NCI-H460 (cell line): ENCODE results near the gene PDHB. TPM values are rescaled to one million over a fixed set of nuclear protein-coding genes. Genes with fewer than 3 reads are reported as not detected.

ENCODE experiments used
- DNase-seq: peaks from one replicate; pipeline ENCODE4 v3.0.0-alpha.2; 2016; ENCODE audit warnings: low read depth; ENCODE audit errors: extremely low read depth
- polyA plus RNA-seq: library from polyadenylated mRNA; depleted of rRNA; stranded (reverse); fragments of >200 nt; gene quantifications from 2 replicates; pipeline ENCODE4 v1.2.3, GENCODE V29; 2014; cell fraction: nucleus; rRNA removed
- total RNA-seq: library from RNA; depleted of rRNA; stranded (reverse); fragments of >200 nt; shearing (Covaris generic); gene quantifications from 2 replicates; pipeline ENCODE4 v1.2.3, GENCODE V29; 2014; rRNA removed

PDHB gene
- total RNA-seq = 64.1 and 73.9 TPM in 2 replicates
- 85.9 and 110 TPM in 2 replicates for polyA plus RNA-seq

GRCh38 chr3:58433400-58434167, at the start of gene PDHB:
Gene PDHB (minus strand): TSS chr3:58433832. CDS start chr3:58433809, 23 bp downstream.
- DNase-seq = peak; percentile 72

GRCh38 chr3:58482917-58483636, 49.4 kb upstream of the PDHB start:
- no peak for DNase-seq

DNA sequence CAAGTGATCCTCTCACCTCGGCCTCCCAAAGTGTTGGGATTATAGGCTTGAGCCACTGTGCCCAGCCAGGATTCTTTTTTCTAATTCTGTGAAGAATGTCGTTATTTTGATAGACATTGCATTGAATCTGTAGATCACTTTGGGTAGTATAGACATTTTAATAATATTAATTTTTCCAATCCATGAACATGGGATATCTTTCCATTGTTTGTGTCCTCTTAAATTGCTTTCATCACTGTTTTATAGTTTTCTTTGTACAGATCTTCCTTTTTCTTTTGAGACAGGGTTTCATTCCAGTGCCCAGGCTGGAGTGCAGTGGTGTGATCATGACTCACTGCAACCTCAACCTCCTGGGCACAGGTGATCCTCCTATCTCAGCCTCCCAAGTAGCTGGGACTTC, 46.7 kb upstream of the PDHB start:
- no peak for DNase-seq

DNA sequence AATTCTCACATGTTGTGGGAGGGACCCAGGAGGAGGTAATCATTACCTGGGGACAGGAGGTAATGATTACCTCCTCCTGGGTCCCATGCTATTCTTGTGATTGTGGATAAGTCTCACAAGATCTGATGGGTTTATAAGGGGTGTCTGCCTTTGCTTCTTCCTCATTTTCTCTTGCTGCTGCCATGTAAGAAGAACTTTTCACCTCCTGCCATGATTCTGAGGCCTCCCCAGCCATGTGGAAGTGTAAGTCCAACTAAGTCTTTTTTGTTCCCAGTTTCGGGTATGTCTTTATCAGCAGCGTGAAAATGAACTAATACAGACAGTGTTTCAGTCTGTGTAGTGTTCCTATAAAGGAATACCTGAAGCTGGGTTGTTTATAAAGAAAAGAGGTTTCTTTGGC, 45.1 kb upstream of the PDHB start:
- DNase-seq = no peak

- no peak for DNase-seq
Measured at GRCh38 chr3:58474967-58475578, 41.4 kb upstream of the PDHB start.

- DNase-seq = no peak
Measured at GRCh38 chr3:58474348-58474911, 40.8 kb upstream of the PDHB start.

DNA sequence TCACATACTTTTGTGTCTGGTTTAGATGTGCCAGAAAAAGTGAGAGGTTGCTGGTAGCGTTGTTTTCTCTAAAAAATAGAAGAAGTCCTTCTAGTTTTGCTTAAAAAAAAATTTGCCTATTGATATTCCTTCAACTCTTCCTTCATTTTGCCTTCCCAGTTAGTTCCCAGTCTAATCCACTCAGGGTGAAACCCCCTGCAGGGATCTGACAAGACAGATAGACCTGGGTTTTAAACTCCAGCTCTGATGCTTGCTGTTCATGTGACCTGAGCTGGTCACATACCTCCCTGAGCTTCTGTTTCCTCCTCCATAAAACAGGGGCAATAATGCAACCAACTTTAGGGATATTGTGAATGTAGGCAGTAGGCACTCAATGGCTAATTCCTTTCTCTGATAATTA, 39.6 kb upstream of the PDHB start:
- DNase-seq = no peak

GRCh38 chr3:58471025-58471887, 37.6 kb upstream of the PDHB start:
- peak; percentile 89 for DNase-seq

GRCh38 chr3:58470363-58471024, 36.9 kb upstream of the PDHB start:
- DNase-seq = no peak

- no peak for DNase-seq
Measured at GRCh38 chr3:58469096-58469495, 35.5 kb upstream of the PDHB start.

GRCh38 chr3:58466899-58467563, 33.4 kb upstream of the PDHB start:
- no peak for DNase-seq

DNA sequence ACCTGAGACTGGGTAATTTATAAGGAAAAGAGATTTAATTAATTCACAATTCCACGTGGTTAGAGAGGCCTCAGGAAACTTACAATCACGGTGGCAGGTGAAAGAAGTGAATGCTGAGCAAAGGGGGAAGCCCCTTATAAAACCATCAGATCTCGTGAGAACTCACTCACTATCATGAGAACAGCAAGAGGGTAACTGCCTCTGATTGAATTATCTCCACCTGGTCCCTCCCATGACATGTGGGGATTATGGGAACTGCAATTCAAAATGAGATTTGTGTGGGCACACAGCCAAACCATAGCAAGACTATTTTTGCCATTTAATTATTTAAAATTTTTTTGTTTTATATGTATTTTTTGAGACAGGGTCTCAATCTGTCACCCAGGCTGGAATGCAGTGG, 31.2 kb upstream of the PDHB start:
- no peak for DNase-seq

DNA sequence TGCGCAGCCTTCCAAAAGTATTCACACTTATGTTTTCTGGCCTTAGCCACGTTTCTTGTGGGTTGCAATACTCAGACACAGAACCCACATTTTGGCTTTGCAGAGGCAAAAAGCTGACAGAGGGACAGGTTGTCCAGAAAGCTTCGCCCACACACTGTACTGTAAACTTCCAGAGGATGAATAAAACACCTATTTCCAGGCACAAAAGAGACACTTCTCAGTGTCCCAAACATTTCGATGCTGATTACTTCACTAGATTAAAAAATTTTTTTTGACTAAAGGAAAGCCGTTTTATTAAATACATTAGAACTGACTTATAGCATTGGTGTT, 30.3 kb upstream of the PDHB start:
- DNase-seq = no peak

- DNase-seq = peak; percentile 78
Measured at GRCh38 chr3:58463181-58463941, 29.7 kb upstream of the PDHB start.

DNA sequence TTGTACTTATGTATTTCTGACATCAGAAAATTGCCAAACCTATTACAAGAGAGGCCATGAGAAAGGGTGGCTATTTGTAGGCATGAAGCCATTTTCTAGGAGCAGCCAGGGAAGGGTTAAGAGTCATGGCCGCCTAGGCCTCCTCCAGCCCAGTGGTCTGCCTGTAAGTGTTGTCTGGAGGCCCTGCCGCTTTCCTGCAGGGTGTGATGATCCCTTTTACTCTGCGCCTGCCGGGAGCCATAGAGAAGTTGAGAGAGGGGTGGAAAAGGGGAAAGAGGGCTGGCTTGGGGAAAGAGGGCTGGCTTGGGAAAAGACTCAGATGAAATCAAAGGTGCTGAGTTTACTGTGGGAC, 29.2 kb upstream of the PDHB start:
- no peak for DNase-seq

DNA sequence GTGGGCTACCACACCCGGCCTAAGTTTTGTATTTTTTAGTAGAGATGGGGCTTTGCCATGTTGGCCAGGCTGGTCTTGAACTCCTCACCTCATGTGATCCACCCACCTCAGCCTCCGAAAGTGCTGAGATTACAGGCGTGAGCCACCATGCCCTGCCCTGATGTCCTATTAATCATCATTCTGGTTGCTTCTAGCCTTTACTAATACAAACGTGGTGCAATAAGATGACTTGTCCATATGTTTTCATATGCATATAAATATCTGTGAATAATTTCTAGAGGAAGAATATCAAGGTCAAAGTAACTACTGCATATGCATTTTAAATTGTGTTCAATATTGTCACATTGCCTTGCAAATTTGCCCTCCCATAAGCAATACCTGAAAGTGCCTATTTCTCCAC, 25.5 kb upstream of the PDHB start:
- DNase-seq = no peak

DNA sequence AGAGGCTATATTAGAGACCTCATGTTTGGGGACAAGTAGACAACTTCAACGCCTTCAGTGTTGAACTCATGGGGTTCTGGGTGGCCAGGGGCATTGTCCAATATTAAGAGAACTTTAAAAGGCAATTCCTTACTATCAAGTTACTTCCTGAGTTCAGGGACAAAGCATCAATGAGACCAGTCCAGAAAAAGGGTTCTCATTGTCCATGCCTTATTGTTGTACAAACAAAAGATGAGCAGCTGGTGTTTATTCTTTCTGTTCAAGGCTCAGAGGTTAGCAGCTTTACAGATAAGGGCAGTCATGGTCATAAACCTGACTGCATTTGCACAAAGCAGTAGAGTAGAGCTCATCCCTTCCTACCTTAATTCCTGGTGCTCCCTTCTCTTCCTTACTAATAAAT, 18.5 kb upstream of the PDHB start:
- DNase-seq = no peak

DNA sequence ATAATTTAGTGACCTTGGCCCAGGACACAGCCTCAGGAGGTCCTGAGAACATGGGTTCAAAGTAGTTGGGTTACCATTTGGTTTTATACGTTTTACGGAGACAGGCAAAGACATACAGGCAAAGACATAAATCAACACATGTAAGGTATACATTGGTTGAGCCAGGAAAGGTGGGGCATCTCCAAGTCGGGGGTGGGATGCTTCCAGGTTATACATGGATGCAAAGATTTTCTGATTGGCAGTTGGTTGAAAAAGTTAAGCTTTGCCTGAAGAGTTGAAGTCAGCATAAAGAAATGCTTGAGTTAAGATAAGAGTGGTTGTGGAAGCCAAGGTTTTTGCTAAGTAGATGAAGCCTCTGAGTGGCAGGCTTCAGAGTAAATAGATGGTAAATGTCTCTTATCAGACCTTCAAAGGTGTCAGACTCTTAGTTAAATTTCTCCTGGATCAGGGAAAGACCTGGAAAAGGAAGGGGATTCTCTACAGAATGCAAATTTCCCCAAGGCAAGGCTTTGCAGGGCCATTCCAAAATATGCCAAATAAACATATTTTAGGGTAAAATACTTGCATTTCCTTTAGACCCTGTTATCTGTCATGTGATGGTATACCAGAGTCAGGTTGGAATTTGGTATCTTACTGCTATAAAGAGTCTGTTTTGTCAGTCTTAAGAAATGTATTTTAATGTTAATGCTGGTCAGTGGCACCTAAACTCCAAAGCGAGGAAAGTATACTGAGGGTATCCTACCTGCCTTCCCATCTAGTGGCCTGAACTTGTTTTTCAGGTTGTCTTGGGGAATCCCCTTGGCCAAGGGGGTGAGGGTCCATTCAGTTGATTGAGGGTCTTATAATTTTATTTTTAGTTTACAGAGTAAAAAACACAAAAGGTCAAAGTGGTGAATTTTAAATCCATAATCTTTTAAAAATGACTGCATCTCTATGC, 8.2 kb upstream of the PDHB start:
- DNase-seq = no peak
